Measurements from ENCODE around the gene FLT4.

DNA sequence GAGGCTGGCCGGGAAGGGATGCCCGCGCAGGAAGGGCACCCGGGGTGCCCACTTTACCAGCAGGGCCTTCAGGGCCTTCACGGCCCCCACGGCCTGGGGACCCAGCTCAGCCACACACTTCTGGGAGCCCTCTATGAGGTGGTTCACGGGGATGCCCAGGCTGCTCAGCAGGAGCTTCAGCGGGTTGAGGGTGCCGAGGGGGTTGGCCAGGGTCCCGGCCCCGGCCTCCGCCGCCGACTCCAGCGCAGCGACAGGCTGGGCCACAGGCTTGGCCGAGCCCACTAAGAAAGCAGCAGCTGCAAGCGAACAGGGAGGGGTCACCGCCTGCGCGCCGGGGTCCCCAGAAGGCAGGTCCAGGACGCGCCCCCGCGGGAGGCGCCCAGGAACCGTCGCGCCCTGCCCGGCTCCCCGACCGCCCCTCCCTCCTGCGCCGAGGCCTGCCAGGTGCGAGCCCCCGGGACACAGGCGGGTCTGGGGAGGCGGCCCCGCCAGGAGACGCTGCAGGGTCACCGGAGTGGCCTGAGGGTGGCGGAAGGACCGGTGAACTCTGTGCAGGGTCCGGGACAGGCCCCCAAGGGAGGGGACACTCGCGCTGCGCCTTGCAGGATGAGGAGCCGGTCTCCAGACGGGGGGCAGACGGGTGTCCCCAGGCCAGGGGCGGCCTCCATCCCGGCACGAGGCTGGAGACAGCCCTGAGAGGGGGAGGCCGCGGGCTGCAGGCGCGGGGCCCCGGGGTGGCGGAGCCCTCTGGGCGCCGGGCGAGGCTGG lies 58.7 kb downstream of the FLT4 start:
- TF ChIP-seq, protein P1, sequence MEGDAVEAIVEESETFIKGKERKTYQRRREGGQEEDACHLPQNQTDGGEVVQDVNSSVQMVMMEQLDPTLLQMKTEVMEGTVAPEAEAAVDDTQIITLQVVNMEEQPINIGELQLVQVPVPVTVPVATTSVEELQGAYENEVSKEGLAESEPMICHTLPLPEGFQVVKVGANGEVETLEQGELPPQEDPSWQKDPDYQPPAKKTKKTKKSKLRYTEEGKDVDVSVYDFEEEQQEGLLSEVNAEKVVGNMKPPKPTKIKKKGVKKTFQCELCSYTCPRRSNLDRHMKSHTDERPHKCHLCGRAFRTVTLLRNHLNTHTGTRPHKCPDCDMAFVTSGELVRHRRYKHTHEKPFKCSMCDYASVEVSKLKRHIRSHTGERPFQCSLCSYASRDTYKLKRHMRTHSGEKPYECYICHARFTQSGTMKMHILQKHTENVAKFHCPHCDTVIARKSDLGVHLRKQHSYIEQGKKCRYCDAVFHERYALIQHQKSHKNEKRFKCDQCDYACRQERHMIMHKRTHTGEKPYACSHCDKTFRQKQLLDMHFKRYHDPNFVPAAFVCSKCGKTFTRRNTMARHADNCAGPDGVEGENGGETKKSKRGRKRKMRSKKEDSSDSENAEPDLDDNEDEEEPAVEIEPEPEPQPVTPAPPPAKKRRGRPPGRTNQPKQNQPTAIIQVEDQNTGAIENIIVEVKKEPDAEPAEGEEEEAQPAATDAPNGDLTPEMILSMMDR (IDR thresholded peaks at IDR 0.05; ENCODE audit: low read depth, low read length): no peak
- TF ChIP-seq EZH2phosphoT487 (IDR thresholded peaks at IDR 0.05; ENCODE audit: low read depth): no peak
